HEK293T (cell line): ENCODE results near the gene MAMDC2.
"Not testable (repeated sequence)": the region's sequence is repeated elsewhere in the genome, so short reads cannot be mapped to it uniquely, and the experiment has no call there.

Source experiments
- CTCF ChIA-PET: fragments of 350-600 bp; formaldehyde crosslinking; extraction: SDS; loops from one replicate; lab custom pipeline; 2021; ENCODE audit warnings: antibody characterized with exemption, inconsistent platforms; lab: Yijun Ruan, JAX
- POLR2A ChIA-PET: fragments of 350-600 bp; formaldehyde crosslinking; extraction: SDS; loops from one replicate; lab custom pipeline; 2020; ENCODE audit warnings: antibody characterized with exemption, inconsistent platforms; lab: Yijun Ruan, JAX
- DNase-seq: peaks from one replicate; pipeline ENCODE4 v3.0.0; 2012; ENCODE audit warnings: mixed read lengths; ENCODE audit errors: extremely low spot score
- ARNT ChIP-seq: fragments of 450-650 bp; IDR thresholded peaks from 2 replicates; pipeline ENCODE4 v1.6.1; 2017; ENCODE audit warnings: mild to moderate bottlenecking
- BHLHE40 ChIP-seq: fragments of 450-650 bp; IDR thresholded peaks from 2 replicates; pipeline ENCODE4 v1.6.1; 2016; ENCODE audit warnings: mild to moderate bottlenecking, moderate library complexity, borderline replicate concordance
- CTBP1 ChIP-seq: fragments of 450-650 bp; IDR thresholded peaks from 2 replicates; pipeline ENCODE4 v1.6.1; 2016; ENCODE audit warnings: borderline replicate concordance
- ELF4 ChIP-seq: fragments of 450-650 bp; IDR thresholded peaks from 2 replicates; pipeline ENCODE4 v1.6.1; 2017; ENCODE audit warnings: antibody characterized with exemption
- FOXA1 ChIP-seq: fragments of 450-650 bp; IDR thresholded peaks from 2 replicates; pipeline ENCODE4 v1.6.1; 2016; ENCODE audit warnings: mild to moderate bottlenecking
- FOXK2 ChIP-seq: fragments of 450-650 bp; IDR thresholded peaks from 2 replicates; pipeline ENCODE4 v1.6.1; 2016; ENCODE audit warnings: mild to moderate bottlenecking
- FOXM1 ChIP-seq: fragments of 450-650 bp; IDR thresholded peaks from 2 replicates; pipeline ENCODE4 v1.6.1; 2017; ENCODE audit warnings: mild to moderate bottlenecking, borderline replicate concordance
- HDGF ChIP-seq: fragments of 450-650 bp; IDR thresholded peaks from 2 replicates; pipeline ENCODE4 v1.6.1; 2017; ENCODE audit warnings: antibody characterized with exemption, borderline replicate concordance
- L3MBTL2 ChIP-seq: fragments of 450-650 bp; conservative IDR thresholded peaks from 2 replicates; pipeline ENCODE4 v1.6.1; 2016; ENCODE audit warnings: mild to moderate bottlenecking
- LEF1 ChIP-seq: fragments of 450-650 bp; IDR thresholded peaks from 2 replicates; pipeline ENCODE4 v1.6.1; 2017; ENCODE audit warnings: mild to moderate bottlenecking, borderline replicate concordance
- NFRKB ChIP-seq: fragments of 450-650 bp; IDR thresholded peaks from 2 replicates; pipeline ENCODE4 v1.6.1; 2016; ENCODE audit warnings: mild to moderate bottlenecking, moderate library complexity
- PKNOX1 ChIP-seq: fragments of 450-650 bp; IDR thresholded peaks from 2 replicates; pipeline ENCODE4 v1.6.1; 2016
- SP1 ChIP-seq: fragments of 450-650 bp; IDR thresholded peaks from 2 replicates; pipeline ENCODE4 v1.6.1; 2017
- SUZ12 ChIP-seq: fragments of 450-650 bp; IDR thresholded peaks from 2 replicates; pipeline ENCODE4 v1.6.1; 2016; ENCODE audit warnings: mild to moderate bottlenecking
- TARDBP ChIP-seq: fragments of 450-650 bp; IDR thresholded peaks from 2 replicates; pipeline ENCODE4 v1.6.1; 2016
- ZNF384 ChIP-seq: fragments of 450-650 bp; IDR thresholded peaks from 2 replicates; pipeline ENCODE4 v1.6.1; 2016

The MAMDC2 gene

DNA sequence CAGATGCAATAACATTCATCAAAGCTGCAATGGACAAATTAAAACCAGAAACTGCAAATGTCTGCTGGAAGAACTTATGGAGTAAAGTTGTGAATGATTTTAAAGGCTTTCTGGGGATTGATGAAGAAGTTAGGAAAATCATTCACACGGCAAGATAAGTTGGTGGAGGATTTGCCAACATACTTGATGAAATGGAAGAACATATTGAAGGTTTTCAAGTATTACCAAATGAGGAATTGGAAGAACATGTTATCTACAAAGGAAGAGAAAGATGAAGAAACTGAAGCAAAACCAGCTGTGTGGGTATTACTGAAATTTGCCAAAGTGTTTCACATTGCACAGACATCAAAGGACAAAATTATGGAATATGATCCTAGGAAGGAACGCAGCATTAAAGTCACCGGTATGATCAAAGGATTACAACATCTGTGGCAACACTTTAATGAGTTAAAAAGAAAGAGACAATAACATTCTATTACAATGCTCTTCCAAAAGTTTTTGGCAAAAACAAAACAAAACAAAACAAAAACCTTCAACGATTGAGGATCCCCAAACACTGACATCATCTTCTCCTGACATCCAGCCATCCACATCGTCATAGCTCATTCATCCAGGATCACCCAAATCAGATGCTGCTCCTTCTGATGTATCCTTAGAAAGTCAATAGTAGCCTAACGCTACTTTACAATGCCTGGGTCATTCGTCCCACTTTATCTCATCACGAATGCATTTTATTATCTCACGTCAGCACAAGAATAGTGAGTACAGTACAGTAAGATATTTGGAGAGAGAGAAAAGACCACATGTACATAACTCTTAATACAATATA lies 153.8 kb downstream of the MAMDC2 start:
- ChIA-PET CTCF (no interaction called here), POLR2A (no interaction called here)
- no peak for TF ChIP-seq FOXM1
- no peak for TF ChIP-seq LEF1
- no peak for TF ChIP-seq FOXA1
- no peak for TF ChIP-seq ELF4
- no peak for TF ChIP-seq ARNT
- no peak for TF ChIP-seq BHLHE40
- TF ChIP-seq NFRKB = no peak
- TF ChIP-seq ZNF384 = no peak
- TF ChIP-seq FOXK2 = no peak
- TF ChIP-seq TARDBP = no peak
- TF ChIP-seq SUZ12 = no peak
- TF ChIP-seq SP1 = no peak
- no peak for TF ChIP-seq HDGF
- no peak for TF ChIP-seq CTBP1
- TF ChIP-seq L3MBTL2 = no peak
- TF ChIP-seq PKNOX1 = no peak
- no peak for DNase-seq

GRCh38 chr9:70204743-70205142 lies 161.1 kb downstream of the MAMDC2 start:
- CTCF ChIA-PET, DNase-seq, POLR2A ChIA-PET: not testable (repeated sequence)
- peak; percentile 45 for TF ChIP-seq L3MBTL2

DNA sequence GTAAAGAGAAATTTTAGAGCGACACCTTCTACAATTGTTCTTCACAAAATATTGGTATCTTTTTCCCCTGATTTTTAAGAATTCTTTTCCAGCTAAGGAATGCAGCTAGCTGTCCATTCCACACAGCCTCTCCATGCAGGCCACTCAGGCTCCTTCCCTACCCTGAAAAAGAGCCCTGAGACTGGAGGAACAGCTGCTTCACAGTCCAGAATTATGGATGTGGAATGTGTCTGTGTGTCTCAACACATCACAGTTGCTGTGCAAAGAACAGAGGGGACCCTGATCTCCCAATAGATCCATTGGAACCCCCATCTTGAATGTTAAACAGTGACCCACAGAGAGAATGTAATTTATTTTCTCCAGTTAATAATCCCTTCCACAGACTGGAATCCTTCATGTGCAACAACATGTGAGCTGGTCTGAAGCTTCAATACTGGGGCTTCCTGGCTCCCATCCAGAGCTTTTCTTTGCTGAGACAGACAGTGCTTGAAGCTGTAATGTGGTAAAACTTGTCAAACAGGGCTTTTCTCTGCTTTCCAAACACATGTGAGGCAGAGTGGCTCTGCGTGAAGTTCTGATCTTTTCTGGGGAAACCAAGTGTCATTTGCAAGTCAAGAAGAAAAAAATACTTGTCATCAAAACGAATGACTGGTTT lies 161.8 kb downstream of the MAMDC2 start:
- POLR2A ChIA-PET = no interaction called here
- DNase-seq = no peak
- TF ChIP-seq L3MBTL2 (no peak), SP1 (no peak), CTBP1 (no peak), ARNT (no peak), TARDBP (no peak), SUZ12 (no peak), FOXA1 (no peak), ZNF384 (no peak), PKNOX1 (no peak), FOXK2 (no peak), NFRKB (no peak), BHLHE40 (no peak), FOXM1 (no peak), HDGF (no peak), ELF4 (no peak), LEF1 (no peak)
- CTCF ChIA-PET = no interaction called here

- POLR2A ChIA-PET = no interaction called here
- TF ChIP-seq FOXA1 (no peak), ARNT (no peak), FOXM1 (no peak), BHLHE40 (no peak), CTBP1 (no peak), TARDBP (no peak), HDGF (no peak), NFRKB (no peak), LEF1 (no peak), SP1 (no peak), L3MBTL2 (no peak), SUZ12 (no peak), PKNOX1 (no peak), ZNF384 (no peak), ELF4 (no peak), FOXK2 (no peak)
- no peak for DNase-seq
- CTCF ChIA-PET = interaction anchor here (0.7 kb wide), 1 partner anchor 14 kb away, joined by 3 read pairs; no protein-coding TSS in a partner anchor
Observed at GRCh38 chr9:70217029-70217428, 173.4 kb downstream of the MAMDC2 start.

DNA sequence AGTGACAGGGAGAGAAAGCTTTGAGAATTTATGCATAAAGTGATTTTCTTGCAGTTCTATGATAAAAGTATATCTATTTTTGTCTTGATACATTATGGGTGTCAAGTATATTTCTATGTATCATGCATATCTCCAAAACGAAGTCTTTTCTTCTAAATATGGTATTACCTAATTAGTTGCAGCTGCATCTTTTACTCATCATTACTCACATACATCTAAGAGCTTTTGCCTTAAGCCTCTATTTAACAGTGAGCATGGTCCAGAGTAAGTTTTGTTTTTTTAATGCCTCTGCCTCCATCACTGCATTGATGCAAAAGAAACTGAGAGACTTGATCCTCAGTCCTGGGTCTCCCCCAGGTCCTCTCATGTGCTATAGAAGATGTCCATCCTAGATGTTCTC lies 175.1 kb downstream of the MAMDC2 start:
- CTCF ChIA-PET = no interaction called here
- TF ChIP-seq HDGF (no peak), SUZ12 (no peak), ELF4 (no peak), TARDBP (no peak), L3MBTL2 (no peak), LEF1 (no peak), SP1 (no peak), ARNT (no peak), PKNOX1 (no peak)
- POLR2A ChIA-PET = no interaction called here
- no peak for DNase-seq
